GM18505 (cell line): ENCODE results near the gene YAP1.

Experiments used
- ATAC-seq: cut with Tn5 transposase; IDR thresholded peaks from one replicate; pipeline ENCODE4 v1.9.1; 2021; ENCODE audit not compliant: unreplicated experiment
- POLR2A ChIP-seq: IDR thresholded peaks from 4 replicates; pipeline ENCODE4 v1.6.1; 2011; ENCODE audit warnings: borderline replicate concordance; ENCODE audit not compliant: insufficient read depth, insufficient read length; ENCODE audit errors: extremely low read depth

YAP1 gene

DNA sequence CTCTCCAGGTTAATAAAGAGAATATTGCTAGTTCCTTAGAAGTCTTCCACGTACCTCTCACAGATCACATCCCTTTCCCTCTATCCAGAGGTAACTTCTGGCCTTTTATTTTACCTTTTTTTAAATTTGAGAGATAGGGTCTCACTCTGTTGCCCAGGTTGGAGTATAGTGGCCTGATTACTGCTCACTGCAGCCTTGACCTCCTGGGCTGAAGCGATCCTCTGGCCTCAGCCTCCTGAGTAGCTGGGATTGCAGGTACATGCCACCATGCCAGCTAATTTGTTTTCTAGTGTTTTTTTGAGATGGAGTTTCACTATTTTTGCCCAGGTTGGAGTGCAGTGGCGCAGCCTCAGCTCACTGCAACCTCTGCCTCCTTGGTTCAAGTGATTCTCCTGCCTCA is 24.4 kb downstream of the YAP1 start:
- ATAC-seq: no peak
- no peak for TF ChIP-seq POLR2A

DNA sequence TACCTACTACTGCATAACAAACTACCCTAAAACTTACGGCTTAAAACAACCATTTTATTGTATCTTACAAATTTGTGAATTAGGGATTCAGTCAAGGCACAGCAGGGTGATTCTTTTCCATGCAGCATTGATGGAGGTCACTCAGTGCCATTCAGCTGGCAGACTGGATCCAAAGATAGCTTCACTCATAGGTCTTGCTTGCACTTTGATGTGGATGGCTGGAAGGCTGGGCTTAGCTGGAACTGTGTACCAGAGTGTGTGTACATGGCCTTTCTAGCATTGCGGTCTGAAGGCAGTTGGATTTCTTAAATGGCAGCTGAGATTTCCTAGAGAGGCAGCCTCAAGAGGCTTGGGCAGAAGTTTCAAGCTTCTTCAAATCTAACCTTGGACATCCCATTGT is 25.0 kb downstream of the YAP1 start:
- no peak for TF ChIP-seq POLR2A
- no peak for ATAC-seq

DNA sequence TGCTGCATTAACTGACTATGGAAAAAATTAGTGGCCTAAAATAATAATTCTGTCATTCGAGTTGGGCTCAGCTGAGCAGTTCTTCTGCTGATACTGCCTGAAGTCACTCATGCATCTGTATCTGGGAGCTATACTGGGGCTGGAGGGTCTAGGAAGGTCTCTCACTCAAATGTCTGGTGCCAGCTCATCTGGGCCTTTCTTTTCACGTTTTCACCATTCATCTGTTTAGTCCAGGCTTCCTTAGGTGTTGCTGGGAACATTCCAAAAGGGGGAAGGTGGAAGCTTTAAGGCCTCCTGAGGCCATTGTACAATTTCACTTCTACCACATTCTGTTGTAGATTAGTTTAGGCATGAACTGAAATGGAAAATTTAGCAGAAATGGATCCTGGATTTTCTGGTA is 28.0 kb downstream of the YAP1 start:
- no peak for ATAC-seq
- TF ChIP-seq POLR2A: no peak

- no peak for ATAC-seq
- TF ChIP-seq POLR2A: no peak
Observed at GRCh38 chr11:102138670-102139069, 28.4 kb downstream of the YAP1 start.

DNA sequence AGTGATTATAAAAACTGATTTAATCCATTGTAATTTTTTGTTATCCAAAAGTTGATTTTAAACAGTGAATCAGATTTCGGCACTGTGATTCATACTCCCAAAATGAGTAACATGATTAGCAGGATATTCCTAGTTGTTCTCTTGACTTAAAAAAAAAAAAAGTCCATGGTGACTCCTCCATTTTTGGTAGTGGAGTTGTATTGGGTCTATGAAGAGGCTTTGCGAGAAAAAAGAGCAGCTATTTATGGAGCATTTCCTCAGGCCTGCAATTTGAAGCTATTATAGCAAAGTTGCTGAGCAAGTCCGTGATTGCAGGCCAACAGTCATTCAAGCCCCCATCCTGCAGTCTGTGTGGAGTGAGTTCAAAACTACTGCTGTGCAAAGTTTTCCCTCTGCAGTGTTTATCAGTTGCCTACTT is 28.8 kb downstream of the YAP1 start:
- TF ChIP-seq POLR2A: no peak
- no peak for ATAC-seq

GRCh38 chr11:102142333-102142732 is 32.1 kb downstream of the YAP1 start:
- no peak for ATAC-seq
- no peak for TF ChIP-seq POLR2A

GRCh38 chr11:102143867-102144266 is 33.6 kb downstream of the YAP1 start:
- TF ChIP-seq POLR2A: no peak
- no peak for ATAC-seq

- no peak for ATAC-seq
Observed at GRCh38 chr11:102144357-102145355, 34.4 kb downstream of the YAP1 start.

DNA sequence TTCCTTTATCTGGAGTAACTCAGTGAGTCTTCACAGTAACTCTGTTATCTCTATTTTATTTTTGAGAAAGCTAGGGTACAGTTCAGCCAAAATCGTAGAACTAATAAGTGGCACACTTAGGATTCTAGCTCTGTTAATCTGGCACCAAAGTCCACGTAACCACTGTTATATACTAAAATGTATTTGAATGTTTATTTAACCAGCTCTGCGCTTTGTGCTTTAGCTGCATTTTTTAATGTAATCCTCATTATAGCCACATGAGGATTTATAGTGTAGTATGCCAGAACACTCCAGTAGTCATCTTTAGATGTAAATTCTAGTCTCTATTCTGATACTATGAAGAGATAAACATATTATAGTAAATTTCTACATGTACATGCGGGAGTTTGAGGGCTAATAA is 36.8 kb downstream of the YAP1 start:
- TF ChIP-seq POLR2A: no peak
- ATAC-seq: no peak

More at GRCh38 chr11:102144357-102145355, 34.4 kb downstream of the YAP1 start:
- no peak for TF ChIP-seq POLR2A

GRCh38 chr11:102147632-102148031 is 37.4 kb downstream of the YAP1 start:
- no peak for TF ChIP-seq POLR2A

GRCh38 chr11:102148059-102148458 is 37.8 kb downstream of the YAP1 start:
- no peak for TF ChIP-seq POLR2A
- no peak for ATAC-seq

More at GRCh38 chr11:102147632-102148031, 37.4 kb downstream of the YAP1 start:
- ATAC-seq: no peak

DNA sequence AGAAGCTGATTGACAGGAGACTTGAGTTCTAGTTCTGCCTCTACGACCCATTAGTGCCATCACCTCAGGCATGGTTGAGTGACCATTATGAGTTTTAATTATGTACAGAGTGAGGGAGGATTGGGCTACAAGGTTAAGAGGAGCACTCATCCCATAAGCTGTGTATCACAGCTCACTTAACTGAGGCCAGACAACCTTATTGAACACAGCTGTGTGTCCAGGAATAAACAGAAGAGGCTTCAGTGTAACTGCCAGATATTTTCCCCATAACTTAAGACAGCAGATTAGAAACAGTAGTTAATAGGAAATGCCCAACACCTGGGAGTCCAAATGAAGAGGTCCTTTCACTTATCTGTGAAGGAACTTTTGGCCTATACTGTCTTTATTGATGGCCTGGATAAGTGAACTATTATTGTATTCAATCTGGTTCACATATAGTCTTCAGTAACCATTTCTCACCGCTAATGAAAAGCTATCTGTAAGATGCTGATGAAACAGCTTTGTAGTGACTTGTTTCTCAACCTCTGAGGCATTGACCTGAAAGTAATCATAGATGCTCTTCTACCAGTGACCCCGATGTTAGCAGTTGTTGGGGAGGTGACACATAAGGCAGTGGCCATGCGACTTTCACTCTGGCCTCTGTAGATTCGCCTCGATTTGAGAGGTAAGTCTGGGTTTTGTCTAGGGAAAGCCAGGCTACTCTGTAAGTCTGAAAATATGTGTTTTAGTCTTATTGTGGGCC is 41.7 kb downstream of the YAP1 start:
- no peak for ATAC-seq
- TF ChIP-seq POLR2A: no peak

DNA sequence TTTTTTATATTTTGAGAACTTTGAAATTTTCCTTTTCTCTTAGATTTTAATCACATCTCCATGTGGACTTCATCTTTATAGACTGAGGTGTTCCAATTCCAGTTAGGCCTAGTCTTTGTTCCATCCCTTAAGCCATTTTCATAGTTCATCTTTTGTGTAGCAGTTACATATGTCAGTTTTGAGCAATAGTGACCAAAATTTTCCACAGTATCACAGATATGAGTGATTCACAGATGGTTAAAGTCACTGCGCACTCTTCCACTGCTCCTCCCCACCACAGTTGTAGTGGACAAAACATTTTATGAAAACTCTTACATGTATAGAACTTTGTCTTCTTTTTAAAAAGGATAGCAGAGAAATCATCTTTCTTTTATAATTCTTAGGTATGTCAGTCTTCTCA is 42.8 kb downstream of the YAP1 start:
- no peak for TF ChIP-seq POLR2A
- no peak for ATAC-seq
